Mesendoderm (in vitro differentiated cells): ENCODE results near the gene PTPN6.

Source experiments
- DNase-seq: peaks from one replicate; pipeline ENCODE4 v3.0.0; 2013
- H2AK5ac ChIP-seq: 2 replicates; pipeline ENCODE4 v1.6.1; 2013; ENCODE audit warnings: low read length, inconsistent platforms
- H2BK120ac ChIP-seq: 2 replicates; pipeline ENCODE4 v1.6.1; 2013; ENCODE audit warnings: low read depth, mild to moderate bottlenecking, low read length, moderate library complexity, mixed read lengths
- H2BK15ac ChIP-seq: replicated peaks from 2 replicates; pipeline ENCODE4 v1.6.1; 2013; ENCODE audit warnings: low read depth, mild to moderate bottlenecking, moderate library complexity
- H2BK5ac ChIP-seq: 2 replicates; pipeline ENCODE4 v1.6.1; 2013; ENCODE audit warnings: low read length, inconsistent platforms
- H3K18ac ChIP-seq: 2 replicates; pipeline ENCODE4 v1.6.1; 2013; ENCODE audit warnings: mild to moderate bottlenecking, low read length, mixed read lengths
- H3K23ac ChIP-seq: one replicate; pipeline ENCODE4 v1.6.1; 2013; ENCODE audit warnings: low read length
- H3K27ac ChIP-seq: 2 replicates; pipeline ENCODE4 v1.5.1; 2013; ENCODE audit warnings: low read depth, mild to moderate bottlenecking, inconsistent platforms, low read length, moderate library complexity
- H3K27me3 ChIP-seq: 2 replicates; pipeline ENCODE4 v1.6.1; 2013; ENCODE audit warnings: low read length, control low read depth, mild to moderate bottlenecking, inconsistent platforms; ENCODE audit not compliant: insufficient read depth, poor library complexity
- H3K36me3 ChIP-seq: 2 replicates; pipeline ENCODE4 v1.6.1; 2013; ENCODE audit warnings: low read length, inconsistent platforms; ENCODE audit not compliant: control insufficient read depth, insufficient read depth
- H3K4ac ChIP-seq: one replicate; pipeline ENCODE4 v1.6.1; 2013; ENCODE audit warnings: low read depth, mild to moderate bottlenecking, low read length, moderate library complexity
- H3K4me1 ChIP-seq: 2 replicates; pipeline ENCODE4 v1.6.1; 2013; ENCODE audit warnings: low read depth, low read length, inconsistent platforms; ENCODE audit not compliant: control insufficient read depth
- H3K4me2 ChIP-seq: 2 replicates; pipeline ENCODE4 v1.6.1; 2013; ENCODE audit warnings: low read length
- H3K4me3 ChIP-seq: 2 replicates; pipeline ENCODE4 v1.5.1; 2013; ENCODE audit warnings: mild to moderate bottlenecking, low read length
- H3K56ac ChIP-seq: one replicate; pipeline ENCODE4 v1.6.1; 2013; ENCODE audit warnings: low read length
- H3K79me1 ChIP-seq: 2 replicates; pipeline ENCODE4 v1.6.1; 2013; ENCODE audit warnings: low read length, inconsistent platforms
- H3K79me2 ChIP-seq: 2 replicates; pipeline ENCODE4 v1.6.1; 2013; ENCODE audit warnings: mild to moderate bottlenecking, low read length; ENCODE audit not compliant: control insufficient read depth, insufficient read depth
- H3K9ac ChIP-seq: 2 replicates; pipeline ENCODE4 v1.6.1; 2013; ENCODE audit warnings: low read length, inconsistent platforms
- H4K5ac ChIP-seq: one replicate; pipeline ENCODE4 v1.6.1; 2013; ENCODE audit warnings: low read length
- H4K8ac ChIP-seq: one replicate; pipeline ENCODE4 v1.6.1; 2013; ENCODE audit warnings: low read depth, mild to moderate bottlenecking, control low read depth, low read length, moderate library complexity
- WGBS: extraction: QIAGEN DNeasy Blood & Tissue Kit; methylation state at CpG from one replicate; pipeline ENCODE4 v1.1.7; 2013; ENCODE audit warnings: low lambda C conversion rate, missing lambda C conversion rate; ENCODE audit not compliant: insufficient coverage; ENCODE audit errors: extremely low coverage; 5-methylcytosine and 5-hydroxymethylcytosine counted together

The PTPN6 gene

GRCh38 chr12:6967651-6968100 is 16.5 kb downstream of the PTPN6 start:
- Histone ChIP-seq H3K27me3 (no peaks in the 10 kb centered on the region), H2BK5ac (no peak overlapping the region), H3K56ac (no peak overlapping the region), H3K23ac (no peak overlapping the region), H4K5ac (no peak overlapping the region), H2AK5ac (no peak overlapping the region), H2BK15ac (no peak overlapping the region), H2BK120ac (no peak overlapping the region), H3K79me1 (peaks cover 24% of the 10 kb centered on the region), H3K4me2 (no peak overlapping the region), H3K4me3 (no peak overlapping the region), H3K4ac (no peak overlapping the region), H3K27ac (no peak overlapping the region), H4K8ac (no peak overlapping the region), H3K9ac (peak overlapping the region; percentile 4), H3K79me2 (peaks cover 51% of the 10 kb centered on the region), H3K4me1 (peaks cover 3% of the 10 kb centered on the region), H3K18ac (no peak overlapping the region), H3K36me3 (peaks cover 16% of the 10 kb centered on the region)
- no CpG with 5 or more reads among the region's 10 CpGs for WGBS
- no peak for DNase-seq

GRCh38 chr12:6968426-6968825 is 17.3 kb downstream of the PTPN6 start:
- H2AK5ac ChIP-seq = no peak overlapping the region
- no peak overlapping the region for H2BK15ac ChIP-seq
- DNase-seq = no peak
- no peak overlapping the region for H3K23ac ChIP-seq
- no peak overlapping the region for H4K5ac ChIP-seq
- no peak overlapping the region for H3K27ac ChIP-seq
- H3K79me2 ChIP-seq = peaks cover 46% of the 10 kb centered on the region
- no peak overlapping the region for H3K18ac ChIP-seq
- peaks cover 2% of the 10 kb centered on the region for H3K4me1 ChIP-seq
- H3K36me3 ChIP-seq = peaks cover 16% of the 10 kb centered on the region
- H2BK120ac ChIP-seq = no peak overlapping the region
- no peak overlapping the region for H3K4me3 ChIP-seq
- peak overlapping the region; percentile 4 for H3K56ac ChIP-seq
- H3K9ac ChIP-seq = peak overlapping the region; percentile 30
- no peak overlapping the region for H2BK5ac ChIP-seq
- no peak overlapping the region for H3K4ac ChIP-seq
- no peak overlapping the region for H3K4me2 ChIP-seq
- no peaks in the 10 kb centered on the region for H3K27me3 ChIP-seq
- H3K79me1 ChIP-seq = peaks cover 24% of the 10 kb centered on the region
- no CpG with 5 or more reads among the region's 9 CpGs for WGBS
- no peak overlapping the region for H4K8ac ChIP-seq

GRCh38 chr12:6970096-6970527 is 19.0 kb downstream of the PTPN6 start:
- no CpG with 5 or more reads among the region's 31 CpGs for WGBS
- no peak overlapping the region for H2BK15ac ChIP-seq
- H2BK120ac ChIP-seq = no peak overlapping the region
- peak overlapping the region; percentile 28 for H3K27ac ChIP-seq
- H3K36me3 ChIP-seq = peaks cover 18% of the 10 kb centered on the region
- no peak overlapping the region for H2AK5ac ChIP-seq
- no peak overlapping the region for H4K8ac ChIP-seq
- H3K4me2 ChIP-seq = peak overlapping the region; percentile 97
- peak overlapping the region; percentile 83 for H3K4ac ChIP-seq
- H2BK5ac ChIP-seq = no peak overlapping the region
- peaks cover 27% of the 10 kb centered on the region for H3K79me1 ChIP-seq
- DNase-seq = peak; percentile 37
- H3K18ac ChIP-seq = peak overlapping the region; percentile 24
- no peaks in the 10 kb centered on the region for H3K27me3 ChIP-seq
- H3K4me1 ChIP-seq = peaks cover 2% of the 10 kb centered on the region
- H3K9ac ChIP-seq = peak overlapping the region; percentile 91
- H3K23ac ChIP-seq = no peak overlapping the region
- H4K5ac ChIP-seq = no peak overlapping the region
- peaks cover 36% of the 10 kb centered on the region for H3K79me2 ChIP-seq
- H3K56ac ChIP-seq = peak overlapping the region; percentile 98
- H3K4me3 ChIP-seq = peak overlapping the region; percentile 71

- WGBS = no CpG with 5 or more reads among the region's 6 CpGs
- Histone ChIP-seq H4K8ac (no peak overlapping the region), H3K4me2 (no peak overlapping the region), H2BK120ac (no peak overlapping the region), H3K79me1 (peaks cover 12% of the 10 kb centered on the region), H2BK15ac (no peak overlapping the region), H2AK5ac (no peak overlapping the region), H3K4me3 (no peak overlapping the region), H3K36me3 (peaks cover 11% of the 10 kb centered on the region), H3K27ac (no peak overlapping the region), H3K4ac (no peak overlapping the region), H3K27me3 (no peaks in the 10 kb centered on the region), H3K9ac (no peak overlapping the region), H3K4me1 (peaks cover 2% of the 10 kb centered on the region), H3K79me2 (peaks cover 22% of the 10 kb centered on the region), H3K23ac (no peak overlapping the region), H3K18ac (no peak overlapping the region), H3K56ac (no peak overlapping the region), H2BK5ac (no peak overlapping the region), H4K5ac (no peak overlapping the region)
- DNase-seq = no peak
Measured at GRCh38 chr12:6974180-6974579, 23.0 kb downstream of the PTPN6 start.

GRCh38 chr12:6975297-6976032 is 24.3 kb downstream of the PTPN6 start:
- Histone ChIP-seq H3K4ac (no peak overlapping the region), H3K56ac (no peak overlapping the region), H2AK5ac (no peak overlapping the region), H3K36me3 (peaks cover 11% of the 10 kb centered on the region), H2BK15ac (no peak overlapping the region), H3K27ac (no peak overlapping the region), H4K5ac (no peak overlapping the region), H3K27me3 (no peaks in the 10 kb centered on the region), H2BK5ac (no peak overlapping the region), H4K8ac (no peak overlapping the region), H3K9ac (no peak overlapping the region), H3K4me2 (no peak overlapping the region), H3K4me3 (no peak overlapping the region), H3K4me1 (no peaks in the 10 kb centered on the region), H3K18ac (no peak overlapping the region), H2BK120ac (no peak overlapping the region), H3K23ac (no peak overlapping the region), H3K79me2 (peaks cover 14% of the 10 kb centered on the region), H3K79me1 (peaks cover 10% of the 10 kb centered on the region)
- WGBS = no CpG with 5 or more reads among the region's 2 CpGs
- no peak for DNase-seq

- no peaks in the 10 kb centered on the region for H3K79me2 ChIP-seq
- H3K4me2 ChIP-seq = no peak overlapping the region
- no peak overlapping the region for H3K4me3 ChIP-seq
- no peaks in the 10 kb centered on the region for H3K27me3 ChIP-seq
- WGBS = no CpG with 5 or more reads among the region's 10 CpGs
- H4K8ac ChIP-seq = no peak overlapping the region
- no peak overlapping the region for H2BK15ac ChIP-seq
- H2BK120ac ChIP-seq = no peak overlapping the region
- H3K9ac ChIP-seq = no peak overlapping the region
- no peaks in the 10 kb centered on the region for H3K4me1 ChIP-seq
- DNase-seq = no peak
- no peak overlapping the region for H3K56ac ChIP-seq
- no peak overlapping the region for H2BK5ac ChIP-seq
- peaks cover 4% of the 10 kb centered on the region for H3K79me1 ChIP-seq
- H4K5ac ChIP-seq = no peak overlapping the region
- H3K27ac ChIP-seq = no peak overlapping the region
- no peak overlapping the region for H3K4ac ChIP-seq
- no peak overlapping the region for H3K18ac ChIP-seq
- peaks cover 11% of the 10 kb centered on the region for H3K36me3 ChIP-seq
- H2AK5ac ChIP-seq = no peak overlapping the region
- no peak overlapping the region for H3K23ac ChIP-seq
Measured at GRCh38 chr12:6977653-6978052, 26.5 kb downstream of the PTPN6 start.
